Stimulated activated CD8-positive, alpha-beta memory T cell treated with anti-CD3 and anti-CD28 coated beads, Interleukin-7, amount 100 ng/mL, for 1 hour (primary cell): ENCODE measurements around the gene RAD51D.
"Not testable (repeated sequence)": the region's sequence is repeated elsewhere in the genome, so short reads cannot be mapped to it uniquely, and the experiment has no call there.

Experiments used
- DNase-seq, 2 donors: peaks; one replicate each; pipeline ENCODE4 v3.0.0-alpha.2; 2020; ENCODE audit warnings: low read depth in 2 of 2

The RAD51D gene

DNA sequence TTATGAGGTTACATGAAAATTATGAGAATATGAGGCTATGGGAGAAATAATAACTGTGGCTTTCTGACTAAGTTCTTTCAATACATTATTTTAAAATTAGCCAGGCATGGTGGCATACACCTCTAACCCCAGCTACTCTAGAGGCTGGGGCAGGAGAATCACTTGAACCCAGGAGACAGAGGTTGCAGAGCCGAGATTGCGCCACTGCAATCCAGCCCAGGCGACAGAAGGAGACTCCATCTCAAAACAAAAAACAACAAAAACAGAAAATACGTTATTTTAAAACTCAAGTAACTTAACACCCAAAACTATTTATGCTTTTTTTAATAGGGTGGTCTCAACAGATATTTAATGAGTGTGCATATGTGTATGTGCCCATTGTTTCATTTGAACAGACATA, 53.8 kb downstream of the RAD51D start:
- DNase-seq, result no peak

DNA sequence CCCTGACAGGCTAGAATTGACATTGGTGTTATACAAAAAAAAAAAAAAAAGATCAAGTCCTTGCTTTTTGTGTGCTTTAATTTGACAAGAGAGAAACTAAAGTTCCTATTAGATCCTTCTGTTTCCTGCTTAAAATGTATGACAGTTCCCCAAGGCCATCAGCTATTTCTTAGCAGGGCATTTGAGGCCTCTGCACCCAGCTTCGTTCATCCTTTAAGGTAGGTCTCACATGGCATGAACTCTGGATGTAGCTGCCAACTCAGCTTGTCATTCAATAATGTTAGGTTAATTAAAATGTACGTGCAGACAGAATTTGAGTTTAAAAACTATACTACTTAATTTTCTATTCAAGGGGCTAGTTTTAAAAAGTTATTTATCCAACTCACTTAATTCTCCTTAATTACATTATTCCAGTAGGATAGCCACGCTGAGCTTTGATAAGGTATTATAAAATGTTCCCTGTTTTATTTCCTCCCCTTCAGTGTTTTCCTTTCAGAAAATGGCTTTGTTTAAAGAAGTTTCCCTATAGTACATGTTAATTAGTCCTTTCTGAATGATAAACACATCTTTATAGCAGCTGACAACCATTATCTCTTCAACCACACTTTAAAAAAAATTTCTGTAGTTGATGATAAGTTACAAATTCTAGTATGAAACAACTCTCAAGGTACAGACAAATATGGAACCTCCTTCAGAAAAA, 55.0 kb downstream of the RAD51D start:
- DNase-seq, result no peak

DNA sequence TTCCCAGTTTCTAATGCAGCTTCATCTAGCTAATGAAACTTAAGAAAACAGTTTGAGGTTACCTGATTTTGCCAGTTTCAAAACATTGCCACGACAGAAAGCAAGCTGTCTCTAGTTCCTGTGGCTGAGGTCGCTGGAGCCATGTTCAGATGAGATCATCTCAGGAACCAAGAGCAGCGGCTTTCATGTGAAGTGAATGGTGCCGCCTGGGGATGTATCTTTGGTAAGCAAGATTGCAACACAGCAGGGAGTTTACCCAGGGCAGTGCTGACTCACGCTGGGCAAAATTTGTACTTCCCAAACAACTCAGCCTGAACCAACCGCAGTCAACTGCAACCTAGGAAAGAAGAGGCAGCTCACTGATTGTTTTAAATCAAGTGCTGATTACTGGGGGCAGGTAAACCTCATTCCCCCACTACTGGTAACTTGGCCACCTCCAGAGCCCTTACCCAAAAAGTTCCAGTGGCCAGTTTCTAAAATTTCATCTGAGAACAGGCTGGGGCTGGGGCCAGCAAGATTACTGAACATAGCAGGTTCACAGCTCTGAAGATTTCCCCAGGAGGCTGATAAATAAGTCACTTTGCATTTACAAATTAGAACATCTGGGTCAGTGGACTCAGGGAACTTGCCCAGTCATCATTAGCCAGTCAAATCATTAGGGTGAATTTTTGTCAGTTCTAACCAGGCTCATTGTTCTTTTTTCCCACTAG, 56.0 kb downstream of the RAD51D start, which contains the start of gene RFFL:
RFFL (minus strand) TSS at position 194 of the 710 bp plus-strand sequence. CDS start 37,154 bp downstream, outside the sequence.
- DNase-seq, result peak; percentile 58 to 63

DNA sequence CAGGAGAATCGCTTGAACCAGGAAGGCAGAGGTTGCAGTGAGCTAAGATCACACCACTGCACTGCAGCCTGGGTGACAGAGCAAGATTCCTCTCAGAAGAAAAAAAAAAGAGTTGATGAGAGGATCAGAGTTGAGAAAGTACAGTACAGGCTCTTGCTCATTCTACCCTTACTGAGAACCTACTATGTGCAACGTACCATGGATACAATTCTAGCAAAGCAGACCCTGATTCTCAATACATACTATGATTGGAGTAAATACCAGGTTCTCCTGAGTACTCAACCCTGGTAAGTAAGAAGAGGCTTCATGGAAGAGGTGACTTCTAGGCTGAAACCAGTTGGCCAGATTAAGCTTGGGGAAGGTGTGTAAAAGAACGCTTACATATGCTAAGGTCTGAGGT, 57.4 kb downstream of the RAD51D start:
- no peak for DNase-seq

DNA sequence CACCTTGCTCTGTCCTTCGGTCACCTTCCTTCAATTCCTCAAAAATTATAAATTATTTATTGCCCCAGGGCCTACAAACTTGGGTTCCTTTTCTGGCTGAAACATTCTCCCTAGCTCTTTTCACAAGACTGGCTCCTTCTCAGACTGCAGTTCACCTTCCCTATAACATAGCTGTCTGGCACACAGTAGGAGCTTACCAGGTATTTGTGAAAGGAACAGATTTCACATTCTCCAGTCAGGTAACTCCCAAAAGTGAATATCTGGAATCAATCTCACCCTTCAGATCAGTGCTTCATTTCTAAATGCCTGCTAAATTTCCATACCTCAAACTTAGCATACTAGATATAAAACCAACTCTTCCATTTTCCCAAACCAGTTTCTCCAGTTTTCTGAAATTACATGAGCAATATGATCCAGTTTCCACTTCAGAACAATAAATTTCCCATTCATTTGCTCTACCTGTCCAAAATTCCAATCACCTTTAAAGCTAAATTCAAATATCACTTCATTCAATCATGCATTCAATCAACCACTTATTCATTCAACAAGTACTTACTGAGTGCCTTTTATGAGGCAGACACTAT, 62.2 kb downstream of the RAD51D start:
- no peak for DNase-seq

DNA sequence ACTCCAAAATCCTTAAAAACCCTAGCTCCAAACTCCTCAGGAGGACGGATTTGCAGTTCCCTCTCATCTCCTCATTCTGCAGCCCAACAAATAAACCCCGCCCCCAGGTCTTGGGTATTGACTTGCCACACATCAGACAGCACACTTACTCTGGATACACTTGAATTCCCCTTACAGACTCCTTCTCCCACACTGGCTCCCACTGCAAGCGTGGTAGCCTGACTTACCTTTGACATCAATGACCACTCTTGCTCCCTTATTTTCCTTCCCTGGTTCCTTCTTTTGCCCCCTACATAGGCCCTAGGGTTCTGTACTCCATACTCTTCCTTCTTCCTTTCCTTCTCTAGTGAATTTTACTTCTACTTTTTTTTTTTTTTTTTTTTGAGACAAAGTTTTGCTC, 63.6 kb downstream of the RAD51D start:
- DNase-seq, result no peak

DNA sequence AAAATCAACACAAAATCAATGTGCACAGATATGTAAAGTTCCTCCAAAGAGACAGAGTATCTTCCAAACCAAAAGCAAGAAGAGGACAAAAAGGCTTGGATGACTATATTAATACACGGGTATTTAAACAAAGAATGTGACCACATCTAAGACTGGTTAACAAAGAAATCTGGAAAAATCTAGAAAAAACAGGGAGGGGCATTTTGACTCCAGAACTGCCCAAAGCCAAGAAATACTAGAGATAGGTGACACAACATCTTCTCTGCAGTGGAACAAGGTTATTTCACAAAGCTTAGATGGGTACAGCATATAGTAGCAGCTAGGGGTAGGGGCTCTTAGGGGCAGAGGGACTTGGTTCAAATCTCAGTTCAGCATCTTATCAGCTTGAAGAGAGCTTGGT, 66.5 kb downstream of the RAD51D start:
- no peak for DNase-seq

DNA sequence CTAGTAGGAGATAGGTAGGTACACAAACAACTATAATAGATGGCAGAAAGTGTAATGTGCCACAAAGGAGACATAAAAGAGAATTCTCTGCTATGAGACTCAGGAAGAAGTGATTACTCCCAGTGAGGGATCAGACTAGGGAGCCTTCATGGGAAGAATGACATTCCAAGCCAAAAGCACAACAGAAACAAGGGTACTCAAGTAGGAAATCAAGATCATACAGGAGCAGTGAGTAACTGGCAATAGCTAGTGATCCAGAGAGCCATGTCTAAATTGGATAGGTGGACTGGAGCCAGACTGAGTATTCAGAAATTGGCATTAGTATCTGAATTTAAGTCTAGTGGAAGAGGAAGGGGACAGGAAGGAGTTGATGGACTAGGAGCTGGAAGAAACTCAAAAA, 66.9 kb downstream of the RAD51D start:
- DNase-seq, result no peak

DNA sequence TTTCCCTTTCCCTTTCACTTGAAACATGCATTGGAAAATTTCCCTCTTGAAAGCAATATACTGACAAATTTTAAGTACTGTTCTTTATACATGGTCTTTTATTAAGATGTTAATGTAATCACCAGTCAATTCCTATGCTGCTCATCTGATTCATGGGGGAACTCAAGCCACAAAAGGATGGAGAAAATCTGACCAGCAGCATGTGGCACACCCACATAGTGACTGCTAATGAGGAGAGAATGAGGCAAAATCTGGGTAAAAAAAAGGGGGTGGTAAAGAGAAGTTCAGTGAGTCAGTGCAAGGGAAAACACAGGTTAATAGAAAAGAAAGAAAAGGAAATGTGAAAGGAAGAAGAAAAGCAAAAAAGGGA, 67.4 kb downstream of the RAD51D start:
- no peak for DNase-seq

DNA sequence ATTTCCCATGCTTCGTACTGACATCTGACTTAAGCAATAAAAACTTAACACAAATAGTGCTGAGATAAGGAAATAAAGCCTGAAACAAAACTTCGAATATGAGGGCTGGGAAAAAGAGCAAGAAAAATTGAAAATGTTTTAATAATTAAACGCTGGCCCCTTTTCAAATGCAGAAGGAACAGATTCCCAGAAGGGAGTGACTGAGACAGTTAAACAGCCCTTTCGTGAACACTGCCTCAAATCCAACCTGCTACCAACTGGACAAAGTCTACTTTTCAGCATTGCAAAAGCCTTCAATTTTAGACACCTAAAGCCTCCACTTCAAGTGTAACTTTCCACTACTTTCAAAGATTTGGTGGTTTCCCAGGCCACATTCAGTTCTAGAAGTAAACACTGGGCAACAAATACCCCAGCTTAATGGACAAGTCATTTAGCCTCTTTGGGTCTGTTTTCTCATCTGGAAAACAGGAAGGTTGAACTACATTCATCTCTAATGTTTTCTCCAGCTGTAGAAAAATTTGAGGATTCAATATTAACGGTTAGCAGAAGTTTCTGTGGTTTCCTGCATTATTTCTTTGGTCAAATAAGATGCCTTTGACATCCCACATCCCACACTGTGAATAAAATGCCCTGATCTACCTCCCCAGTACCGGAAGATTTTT, 68.0 kb downstream of the RAD51D start:
- no peak for DNase-seq

DNA sequence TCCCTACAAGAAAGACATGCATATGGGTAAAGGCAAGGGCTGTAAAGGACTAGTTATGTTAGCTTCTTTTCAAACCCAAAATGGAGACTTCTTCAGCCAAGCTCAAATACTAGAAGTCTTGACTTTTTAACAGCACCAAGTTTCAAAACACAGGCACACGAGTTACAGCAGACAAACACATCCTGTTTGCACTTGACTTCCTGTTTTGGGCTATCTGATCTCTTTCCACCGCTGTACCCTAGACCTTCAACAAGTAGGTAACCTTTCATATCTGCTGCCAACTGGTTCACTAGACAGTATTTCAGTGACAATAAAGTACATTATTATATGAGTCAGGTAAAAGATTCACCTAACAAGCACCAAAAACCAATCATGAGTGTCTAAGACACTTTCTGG, 68.5 kb downstream of the RAD51D start:
- no peak for DNase-seq

DNA sequence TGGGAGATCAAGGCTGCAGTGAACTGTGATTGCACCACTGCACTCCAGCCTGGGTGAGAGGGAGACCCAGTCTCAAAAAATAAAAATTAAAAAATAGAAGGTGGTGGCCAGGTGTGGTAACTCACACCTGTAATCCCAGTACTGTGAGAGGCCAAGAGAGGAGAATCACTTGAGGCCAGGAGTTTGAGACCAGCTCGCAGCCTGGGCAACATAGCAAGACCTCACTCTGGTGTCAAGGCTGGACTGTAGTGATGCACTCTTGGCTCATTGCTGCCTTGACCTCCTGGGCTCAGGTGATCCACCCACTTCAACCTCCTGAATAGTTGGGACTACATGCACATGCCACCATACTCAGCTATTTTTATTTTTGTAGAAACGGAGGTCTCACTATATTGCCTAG, 69.5 kb downstream of the RAD51D start:
- no peak for DNase-seq

DNA sequence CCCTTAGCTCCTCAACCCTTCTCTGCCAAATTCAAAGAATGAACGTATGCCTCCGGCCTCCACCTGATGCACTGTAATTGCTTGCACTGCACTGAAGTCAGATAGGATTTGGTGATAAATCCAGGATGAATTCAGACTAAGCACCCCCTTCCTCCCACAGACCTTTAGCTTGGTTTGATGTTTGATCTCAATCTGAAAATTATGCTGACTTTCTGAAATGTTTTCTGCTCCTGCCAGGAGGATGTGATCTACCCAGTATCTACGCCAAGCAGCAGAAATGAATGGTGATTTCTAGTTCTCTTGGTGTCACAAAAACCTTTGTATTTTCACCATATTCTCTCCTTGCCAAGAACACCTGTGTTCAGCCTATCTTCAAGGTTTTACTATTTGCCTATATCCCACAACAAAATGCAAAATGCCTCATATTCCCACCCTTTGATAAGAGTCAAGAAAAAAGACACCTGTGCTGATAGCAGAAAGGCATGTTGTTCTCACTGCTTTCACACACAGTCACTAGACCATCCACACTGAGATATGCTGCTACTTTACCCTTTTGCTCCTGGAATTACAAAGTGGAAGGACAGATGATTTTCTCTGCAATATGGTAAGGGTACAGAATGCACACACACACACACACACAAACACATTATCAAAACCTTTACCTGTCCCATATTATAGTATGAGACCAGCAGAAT, 70.8 kb downstream of the RAD51D start:
- DNase-seq, result no peak

DNA sequence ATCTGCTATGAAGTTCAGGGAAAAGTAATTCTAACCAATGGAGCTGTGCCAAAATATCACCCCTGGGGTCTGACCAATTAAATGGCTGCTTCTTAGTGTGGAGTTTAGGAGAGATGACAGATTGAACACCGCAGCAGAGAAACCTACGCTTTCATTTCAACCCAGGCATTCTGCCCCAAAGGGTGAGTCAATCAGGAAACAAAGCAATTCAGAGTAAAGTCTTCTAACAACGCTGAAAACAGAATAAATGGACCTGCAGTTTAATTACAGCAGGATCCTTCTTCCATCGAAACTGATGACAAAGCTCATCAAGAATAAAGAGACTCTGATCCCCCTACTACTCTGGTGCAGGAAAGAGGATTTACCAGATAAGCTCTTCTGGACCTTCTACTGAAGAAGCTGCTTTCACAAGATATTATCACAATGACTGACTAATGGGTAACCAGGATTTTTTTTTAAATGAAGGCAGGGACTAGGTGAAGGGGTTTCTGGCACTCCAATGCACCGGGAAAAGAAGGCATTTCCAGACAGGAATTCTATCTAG, 72.8 kb downstream of the RAD51D start:
- DNase-seq, result no peak

DNA sequence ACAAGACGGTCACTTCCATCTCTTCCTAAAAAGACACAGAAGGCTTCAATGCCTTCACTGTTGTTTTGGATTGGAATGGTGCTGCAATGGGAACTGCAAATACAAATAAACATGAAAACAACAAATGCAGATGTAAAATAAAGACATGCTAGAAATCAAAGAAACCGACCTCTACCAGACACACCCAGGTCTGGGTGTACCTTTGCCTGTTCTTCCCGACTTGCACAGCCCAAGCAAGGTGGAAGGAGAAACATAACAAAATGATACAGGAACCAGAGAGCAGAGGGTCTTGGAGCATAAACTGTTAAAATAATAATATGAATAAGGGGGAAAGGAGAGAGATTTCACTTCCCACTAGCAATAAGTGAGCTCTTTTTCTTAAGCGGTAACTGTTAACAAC, 73.4 kb downstream of the RAD51D start:
- no peak for DNase-seq

DNA sequence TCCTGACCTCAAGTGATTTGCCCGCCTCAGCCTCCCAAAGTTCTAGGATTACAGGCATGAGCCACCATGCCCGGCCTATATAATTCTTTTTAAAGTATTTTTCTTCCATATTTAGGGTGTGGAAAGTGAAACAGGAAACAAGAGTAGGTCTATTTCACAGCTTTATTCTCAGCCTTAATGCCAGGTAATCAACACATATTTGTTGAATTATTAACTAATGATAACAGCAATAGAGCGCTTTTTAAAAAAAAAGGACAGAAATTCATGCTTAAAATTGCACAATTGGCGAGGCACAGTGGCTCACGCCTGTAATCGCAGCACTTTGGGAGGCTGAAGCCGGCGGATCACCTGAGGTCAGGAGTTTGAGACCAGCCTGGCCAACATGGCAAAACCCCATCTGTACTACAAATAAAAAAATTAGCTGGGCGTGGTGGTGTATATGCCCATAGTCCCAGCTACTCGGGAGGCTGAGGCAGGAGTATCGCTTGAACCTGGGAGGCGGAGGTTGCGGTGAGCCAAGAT, 74.1 kb downstream of the RAD51D start:
- DNase-seq, result not testable (repeated sequence)

DNA sequence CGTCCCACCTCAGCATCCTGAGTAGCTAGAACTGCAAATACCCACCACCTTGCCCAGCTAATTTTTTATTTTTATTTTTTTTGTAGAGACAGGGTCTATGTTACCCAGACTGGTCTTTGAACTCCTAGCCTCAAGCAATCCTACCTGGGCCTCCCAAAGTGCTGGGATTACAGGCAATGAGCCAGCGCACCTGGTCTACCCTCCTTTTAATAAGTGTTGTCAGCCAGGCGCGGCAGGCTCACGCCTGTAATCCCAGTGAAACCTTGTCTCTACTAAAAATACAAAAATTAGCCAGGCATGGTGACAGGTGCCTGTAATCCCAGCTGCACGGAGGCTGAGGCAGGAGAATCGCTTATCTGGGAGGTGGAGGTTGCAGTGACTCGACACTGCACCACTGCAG, 75.5 kb downstream of the RAD51D start:
- no peak for DNase-seq
